ENCODE data around the gene CAPN2. TPM values are rescaled to one million over a fixed set of nuclear protein-coding genes. Genes with fewer than 3 reads are reported as not detected.

CAPN2 gene
- total and polyA plus RNA-seq, 5 experiments from 2014 or later: 68.6 to 101 (median 72.2) TPM

DNA sequence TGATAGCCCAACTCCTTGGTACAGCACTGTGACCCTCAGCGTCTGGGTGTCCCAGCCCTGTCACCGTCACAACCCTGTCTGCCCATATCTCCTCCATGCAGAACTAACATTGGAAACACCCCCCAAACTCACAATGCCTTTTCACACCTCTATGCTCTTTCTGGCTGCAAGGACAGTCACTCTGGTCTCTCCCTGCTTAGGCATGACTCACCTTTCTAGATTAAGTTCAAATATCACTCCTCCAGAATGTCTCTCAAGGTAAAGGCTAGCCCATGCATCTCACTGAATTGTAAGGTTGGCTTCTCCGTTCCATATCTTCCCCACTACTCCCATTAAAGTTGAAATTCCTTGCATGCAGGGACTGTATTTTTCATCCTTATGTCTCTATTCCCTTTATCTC is 29.8 kb upstream of the CAPN2 start:
- Mint-ChIP-seq H3K27ac (peak overlapping the region in 2 of 10 donors; percentile 9 to 18), H3K4me1 (peaks cover 0 to 3% (median 1%) of the 10 kb centered on the region in 4 donors), H3K9me3 (peaks cover 0 to 5% (median 0%) of the 10 kb centered on the region in 9 donors), H3K4me3 (no peak overlapping the region), H3K27me3 (peaks cover 0 to 12% (median 5%) of the 10 kb centered on the region in 5 donors), H3K36me3 (peaks cover 0 to 2% (median 0%) of the 10 kb centered on the region in 3 donors)
- DNase-seq (no peak), ATAC-seq (no peak)
- POLR2A ChIA-PET: no interaction called here

DNA sequence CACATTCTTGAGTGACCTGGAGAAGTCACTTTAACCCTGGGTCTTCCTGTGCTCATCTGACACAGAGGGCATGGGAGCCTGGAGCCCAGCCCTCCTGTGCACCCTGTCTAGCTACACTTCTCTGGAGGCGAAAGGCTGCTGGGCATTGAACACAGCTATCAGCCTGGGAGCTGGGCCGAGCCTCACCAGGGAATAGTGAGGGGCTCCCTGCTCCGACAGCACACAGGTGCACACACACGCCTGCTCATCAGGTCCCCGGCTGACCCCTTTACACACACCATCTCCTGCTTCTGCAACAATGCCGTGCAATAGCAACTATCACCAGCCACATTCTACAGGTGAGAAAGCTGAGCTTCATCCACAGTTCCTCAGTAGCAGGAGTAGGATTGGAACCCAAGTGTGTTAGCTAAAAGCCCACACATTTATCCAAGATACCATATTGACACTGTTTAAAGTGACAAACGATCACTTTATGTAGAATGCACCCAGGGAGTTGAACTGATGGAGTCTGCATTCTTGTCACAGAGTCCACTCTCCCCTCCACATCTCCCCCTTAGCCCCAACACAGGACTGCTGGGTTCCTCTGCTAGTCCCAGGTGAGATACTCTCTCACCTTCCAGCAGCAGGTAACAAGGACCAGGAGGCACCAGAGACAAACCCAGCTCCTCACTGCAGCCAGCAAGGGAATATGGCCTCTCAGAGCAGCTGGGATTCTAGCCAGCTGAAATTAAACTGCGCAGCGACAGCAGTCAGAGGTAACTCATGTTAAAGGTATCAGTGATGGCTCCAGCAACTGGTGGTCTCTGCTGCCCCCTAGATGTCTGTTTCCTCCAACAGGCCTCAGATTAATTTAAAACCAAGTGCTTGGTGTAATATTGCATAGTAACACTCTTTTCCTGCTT is 28.5 kb upstream of the CAPN2 start:
- peaks cover 0 to 21% (median 5%) of the 10 kb centered on the region in 5 donors for H3K27me3 Mint-ChIP-seq
- POLR2A ChIA-PET: no interaction called here
- peaks cover 0 to 10% (median 0%) of the 10 kb centered on the region in 9 donors for H3K9me3 Mint-ChIP-seq
- ATAC-seq: peak; percentile 79 to 84
- H3K4me1 Mint-ChIP-seq: peaks cover 0 to 3% (median 1%) of the 10 kb centered on the region in 4 donors
- DNase-seq: peak; percentile 41 to 80 (median 60)
- no peak overlapping the region for H3K27ac Mint-ChIP-seq
- peaks cover 0 to 6% (median 0%) of the 10 kb centered on the region in 3 donors for H3K36me3 Mint-ChIP-seq
- H3K4me3 Mint-ChIP-seq: no peak overlapping the region

GRCh38 chr1:223684488-223684792 is 27.9 kb upstream of the CAPN2 start:
- POLR2A ChIA-PET: no interaction called here
- H3K36me3 Mint-ChIP-seq: peaks cover 0 to 6% (median 0%) of the 10 kb centered on the region in 3 donors
- DNase-seq: no peak
- no peak for ATAC-seq
- H3K4me1 Mint-ChIP-seq: peaks cover 0 to 3% (median 1%) of the 10 kb centered on the region in 4 donors
- H3K27ac Mint-ChIP-seq: no peak overlapping the region
- peaks cover 0 to 10% (median 0%) of the 10 kb centered on the region in 9 donors for H3K9me3 Mint-ChIP-seq
- no peak overlapping the region for H3K4me3 Mint-ChIP-seq
- H3K27me3 Mint-ChIP-seq: peaks cover 0 to 24% (median 5%) of the 10 kb centered on the region in 5 donors

DNA sequence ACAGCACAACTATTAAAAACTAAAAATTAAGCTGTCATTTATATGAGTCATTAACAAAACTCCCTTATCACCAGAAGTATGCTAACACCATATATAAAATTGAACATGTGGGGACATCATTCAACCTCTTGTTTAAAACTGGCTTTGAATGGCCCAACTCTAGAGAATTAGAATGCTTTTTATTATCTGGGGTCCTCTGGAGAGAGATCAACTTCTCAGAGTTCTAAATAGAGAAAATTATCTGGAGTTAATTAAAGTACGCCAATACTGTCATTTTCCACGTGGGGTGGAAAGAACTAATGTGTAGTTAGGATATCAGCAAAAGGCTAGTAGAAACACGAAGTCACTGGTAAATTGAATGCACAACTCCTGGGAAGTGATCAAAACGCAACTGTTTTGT is 21.2 kb upstream of the CAPN2 start:
- Mint-ChIP-seq H3K27ac (no peak overlapping the region), H3K9me3 (peaks cover 0 to 10% (median 0%) of the 10 kb centered on the region in 9 donors)
- ATAC-seq: no peak

GRCh38 chr1:223695014-223695548 is 17.3 kb upstream of the CAPN2 start:
- POLR2A ChIA-PET: no interaction called here
- no peak for DNase-seq

More for the DNA sequence above, 21.2 kb upstream of the CAPN2 start:
- Mint-ChIP-seq H3K4me1 (no peaks in the 10 kb centered on the region), H3K36me3 (peaks cover 0 to 6% (median 0%) of the 10 kb centered on the region in 3 donors), H3K4me3 (no peak overlapping the region), H3K27me3 (peaks cover 0 to 15% (median 0%) of the 10 kb centered on the region in 5 donors)
- POLR2A ChIA-PET: no interaction called here
- DNase-seq: no peak

GRCh38 chr1:223695941-223696340 is 16.4 kb upstream of the CAPN2 start:
- peaks cover 0 to 6% (median 0%) of the 10 kb centered on the region in 5 donors for H3K27me3 Mint-ChIP-seq
- DNase-seq: no peak
- H3K36me3 Mint-ChIP-seq: no peaks in the 10 kb centered on the region
- no peaks in the 10 kb centered on the region for H3K9me3 Mint-ChIP-seq
- peaks cover 3 to 13% (median 7%) of the 10 kb centered on the region in 4 donors for H3K4me1 Mint-ChIP-seq
- H3K27ac Mint-ChIP-seq: peak overlapping the region in 1 of 10 donors; percentile 66
- no peak overlapping the region for H3K4me3 Mint-ChIP-seq
- ATAC-seq: no peak
- POLR2A ChIA-PET: no interaction called here

More at GRCh38 chr1:223695014-223695548, 17.3 kb upstream of the CAPN2 start:
- peaks cover 0 to 6% (median 0%) of the 10 kb centered on the region in 5 donors for H3K27me3 Mint-ChIP-seq
- no peak overlapping the region for H3K4me3 Mint-ChIP-seq
- no peak for ATAC-seq
- H3K4me1 Mint-ChIP-seq: peaks cover 3 to 13% (median 7%) of the 10 kb centered on the region in 4 donors
- H3K36me3 Mint-ChIP-seq: no peaks in the 10 kb centered on the region
- no peaks in the 10 kb centered on the region for H3K9me3 Mint-ChIP-seq
- H3K27ac Mint-ChIP-seq: no peak overlapping the region

- ATAC-seq: no peak
- POLR2A ChIA-PET: no interaction called here
- H3K27ac Mint-ChIP-seq: peak overlapping the region in 4 of 10 donors; percentile 3 to 48 (median 40)
Observed at GRCh38 chr1:223700388-223700918, 11.9 kb upstream of the CAPN2 start.

GRCh38 chr1:223700942-223701637 is 11.2 kb upstream of the CAPN2 start:
- Mint-ChIP-seq H3K9me3 (no peaks in the 10 kb centered on the region), H3K4me1 (peaks cover 3 to 15% (median 9%) of the 10 kb centered on the region in 4 donors), H3K4me3 (no peak overlapping the region), H3K36me3 (no peaks in the 10 kb centered on the region), H3K27ac (no peak overlapping the region), H3K27me3 (peaks cover 0 to 9% (median 1%) of the 10 kb centered on the region in 5 donors)
- ATAC-seq (no peak), DNase-seq (no peak)
- POLR2A ChIA-PET: no interaction called here

More at GRCh38 chr1:223700388-223700918, 11.9 kb upstream of the CAPN2 start:
- H3K4me3 Mint-ChIP-seq: no peak overlapping the region
- DNase-seq: no peak
- peaks cover 3 to 15% (median 9%) of the 10 kb centered on the region in 4 donors for H3K4me1 Mint-ChIP-seq
- no peaks in the 10 kb centered on the region for H3K36me3 Mint-ChIP-seq
- peaks cover 0 to 9% (median 1%) of the 10 kb centered on the region in 5 donors for H3K27me3 Mint-ChIP-seq
- no peaks in the 10 kb centered on the region for H3K9me3 Mint-ChIP-seq

GRCh38 chr1:223702735-223703667 is 9.3 kb upstream of the CAPN2 start:
- POLR2A ChIA-PET: no interaction called here

GRCh38 chr1:223703668-223704013 is 8.7 kb upstream of the CAPN2 start:
- Mint-ChIP-seq H3K4me3 (no peak overlapping the region), H3K4me1 (peaks cover 0 to 5% (median 3%) of the 10 kb centered on the region in 4 donors), H3K27ac (peak overlapping the region in 1 of 10 donors; percentile 43), H3K36me3 (no peaks in the 10 kb centered on the region), H3K9me3 (no peaks in the 10 kb centered on the region), H3K27me3 (peaks cover 0 to 9% (median 3%) of the 10 kb centered on the region in 5 donors)
- POLR2A ChIA-PET: no interaction called here
- ATAC-seq (no peak), DNase-seq (no peak)

More at GRCh38 chr1:223702735-223703667, 9.3 kb upstream of the CAPN2 start:
- DNase-seq (no peak), ATAC-seq (no peak)
- Mint-ChIP-seq H3K27me3 (peaks cover 0 to 9% (median 3%) of the 10 kb centered on the region in 5 donors), H3K27ac (peak overlapping the region in 2 of 10 donors; percentile 42 to 61), H3K36me3 (no peaks in the 10 kb centered on the region), H3K9me3 (no peaks in the 10 kb centered on the region), H3K4me3 (no peak overlapping the region), H3K4me1 (peaks cover 3 to 10% (median 7%) of the 10 kb centered on the region in 4 donors)

DNA sequence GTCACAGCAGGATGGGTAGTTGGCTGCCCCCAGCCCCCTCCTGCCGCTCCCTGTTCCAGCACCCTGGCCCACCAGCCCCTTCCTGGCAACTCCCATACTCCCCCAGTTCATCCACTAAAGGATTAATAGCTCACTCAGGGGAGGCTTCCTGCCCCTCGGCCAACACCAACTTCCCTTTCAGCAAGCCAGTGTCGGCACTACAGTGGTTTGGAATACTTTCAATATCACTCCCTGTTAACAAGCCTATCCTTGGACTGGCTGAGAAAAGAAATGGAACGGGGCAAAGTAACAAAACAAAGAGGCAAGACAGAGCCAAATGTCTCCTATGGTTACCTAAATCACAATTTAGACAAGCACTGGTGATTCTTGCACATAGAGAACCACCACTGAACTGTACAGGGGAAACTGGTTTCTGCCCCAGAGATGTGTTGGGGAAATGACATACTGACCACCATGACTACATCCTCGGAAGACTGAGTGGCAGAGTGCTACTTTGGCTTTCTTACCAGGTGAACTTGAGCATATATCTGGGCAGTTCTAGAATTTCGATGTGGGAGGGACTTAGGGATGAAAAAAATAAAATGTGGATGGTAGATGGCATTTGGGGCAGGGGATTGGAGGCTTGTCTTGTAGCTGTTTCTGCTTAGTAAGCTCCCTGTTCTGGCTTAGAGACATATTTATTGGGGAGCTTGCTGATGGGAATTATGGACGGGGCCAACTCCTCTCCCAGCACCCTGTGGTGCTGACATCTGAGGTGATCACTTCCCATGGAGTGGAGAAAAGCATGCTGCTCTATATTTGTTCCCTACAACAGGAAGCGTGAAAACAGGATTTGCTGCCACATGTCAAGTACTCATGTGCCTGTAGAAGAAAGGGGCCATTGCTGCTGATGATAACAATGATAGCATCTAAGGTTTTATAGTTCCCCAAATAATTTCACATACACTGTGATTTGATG is 7.1 kb upstream of the CAPN2 start:
- ATAC-seq: no peak
- Mint-ChIP-seq H3K4me3 (no peak overlapping the region), H3K4me1 (peaks cover 0 to 6% (median 3%) of the 10 kb centered on the region in 4 donors), H3K27me3 (peaks cover 0 to 5% (median 1%) of the 10 kb centered on the region in 5 donors), H3K27ac (peak overlapping the region in 1 of 10 donors; percentile 3), H3K36me3 (no peaks in the 10 kb centered on the region), H3K9me3 (no peaks in the 10 kb centered on the region)
- DNase-seq: no peak
- POLR2A ChIA-PET: no interaction called here

All from naive thymus-derived CD8-positive, alpha-beta T cell (primary cell).